ENCODE data around the gene NOXO1. TPM values are rescaled to one million over a fixed set of nuclear protein-coding genes. Genes with fewer than 3 reads are reported as not detected.

The NOXO1 gene
- total and polyA plus RNA-seq, 9 of the 15 experiments (the other 6 are each of a cell fraction or from before 2014, with no cell fraction given): not detected

- TF ChIP-seq RERE (CRISPR knock-in tag; IDR thresholded peaks at IDR 0.05; ENCODE audit: borderline replicate concordance): 0 out of 2 replicates have a peak, but pooled peaks have one; percentile 81
- no peak for TF ChIP-seq PHF20 (IDR thresholded peaks at IDR 0.05; ENCODE audit: partially characterized antibody)
- TF ChIP-seq FOXA1 (IDR thresholded peaks at IDR 0.05; ENCODE audit: borderline replicate concordance): no peak
- TF ChIP-seq POLR2A (conservative IDR thresholded peaks at IDR 0.05): peak; percentile 35; the same call in 1 of the 2 replicates
- no peak for TF ChIP-seq FOS (IDR thresholded peaks at IDR 0.05; ENCODE audit: extremely low read depth, insufficient read length)
- TF ChIP-seq POLR2G (IDR thresholded peaks at IDR 0.05; ENCODE audit: low read depth, low read length): peak; percentile 20; the same call in 1 of the 2 replicates
- 0 out of 2 replicates have a peak, but pooled peaks have one; percentile 1 for TF ChIP-seq ZNF395 (CRISPR knock-in tag; IDR thresholded peaks at IDR 0.05)
- no peak for TF ChIP-seq TRIM28 (IDR thresholded peaks at IDR 0.05)
- peak; percentile 27; the same call in 1 of the 2 replicates for TF ChIP-seq BCOR (IDR thresholded peaks at IDR 0.05)
- no peak for TF ChIP-seq SIX5 (IDR thresholded peaks at IDR 0.05; ENCODE audit: borderline replicate concordance in 1 of 2, insufficient read depth in 1 of 2, low read depth in 1 of 2, low read length in 2 of 2)
- 0 out of 2 replicates have a peak, but pooled peaks have one; percentile 53 for TF ChIP-seq KAT7 (CRISPR knock-in tag; IDR thresholded peaks at IDR 0.05; ENCODE audit: borderline replicate concordance)
- TF ChIP-seq SMAD1 (IDR thresholded peaks at IDR 0.05; ENCODE audit: low read depth, low read length, partially characterized antibody): no peak
- no peak for TF ChIP-seq ZNF354B (CRISPR knock-in tag; IDR thresholded peaks at IDR 0.05)
- TF ChIP-seq KDM4B (IDR thresholded peaks at IDR 0.05; ENCODE audit: borderline replicate concordance in 2 of 2, low read depth in 1 of 2): 0 out of 4 replicates have a peak, but pooled peaks of 1 of the 2 experiments have one; percentile 30
- no peak for TF ChIP-seq MXD1 (CRISPR knock-in tag; IDR thresholded peaks at IDR 0.05; ENCODE audit: borderline replicate concordance, poor library complexity, severe bottlenecking)
- peak; percentile 88 for TF ChIP-seq PRDM10 (IDR thresholded peaks at IDR 0.05; ENCODE audit: partially characterized antibody)
Measured at GRCh38 chr16:1990351-1991134, 9.3 kb upstream of the NOXO1 start (continued).

Data from K562 (cell line).